ENCODE results near the gene AGPS. TPM values are rescaled to one million over a fixed set of nuclear protein-coding genes. Genes with fewer than 3 reads are reported as not detected.

AGPS gene
- total RNA-seq, 2 experiments from 2014 or later, result 2.1 to 9.6 TPM

GRCh38 chr2:177568893-177569292 lies 176.3 kb downstream of the AGPS start:
- intact Hi-C loops (cut with micrococcal nuclease; ENCODE audit: unreplicated experiment), result no loop called here
- DNase-seq (ENCODE audit: low spot score), result no peak
- H3K4me2 ChIP-seq (ENCODE audit: low read length), result no peak overlapping the region
- no peak overlapping the region for H3K4me3 ChIP-seq (ENCODE audit: low read depth, low read length, poor library complexity, severe bottlenecking)
- BruUV-seq (replicated peaks), result no TSS peak
- H3K4me1 ChIP-seq (ENCODE audit: insufficient read depth, low read length, poor library complexity, severe bottlenecking), result no peaks in the 10 kb centered on the region
- H3K79me2 ChIP-seq (ENCODE audit: insufficient read depth, low read depth, low read length), result no peaks in the 10 kb centered on the region
- H3K9me2 ChIP-seq (ENCODE audit: insufficient read depth, low read length), result no peaks in the 10 kb centered on the region
- H3K9me3 ChIP-seq (ENCODE audit: low read length), result no peaks in the 10 kb centered on the region
- no peaks in the 10 kb centered on the region for H4K20me1 ChIP-seq (ENCODE audit: insufficient read depth, low read length)
- CTCF ChIA-PET (ENCODE audit: unreplicated experiment), result interaction anchor here (0.6 kb wide), 1 partner anchor 180 kb away, joined by 3 read pairs; no protein-coding TSS in a partner anchor
- H3K27ac ChIP-seq (ENCODE audit: low read depth, low read length, poor library complexity, severe bottlenecking), result no peak overlapping the region
- POLR2A ChIA-PET, result interaction anchor here (1.6 kb wide), 1 partner anchor 12 kb away, joined by 3 read pairs; no protein-coding TSS in a partner anchor
- H2AFZ ChIP-seq (ENCODE audit: low read length), result no peak overlapping the region
- TF ChIP-seq CTCF (conservative IDR thresholded peaks at IDR 0.05; ENCODE audit: low read length) (no peak), EZH2phosphoT487 (IDR thresholded peaks at IDR 0.05; ENCODE audit: borderline replicate concordance, low read depth, low read length) (no peak)
- no peaks in the 10 kb centered on the region for H3K36me3 ChIP-seq (ENCODE audit: insufficient read depth, low read length)

GRCh38 chr2:177572236-177572671 lies 179.7 kb downstream of the AGPS start:
- Histone ChIP-seq H3K4me3 (ENCODE audit: low read depth, low read length, poor library complexity, severe bottlenecking) (no peak overlapping the region), H3K4me1 (ENCODE audit: insufficient read depth, low read length, poor library complexity, severe bottlenecking) (no peaks in the 10 kb centered on the region), H2AFZ (ENCODE audit: low read length) (no peak overlapping the region), H3K9me2 (ENCODE audit: insufficient read depth, low read length) (no peaks in the 10 kb centered on the region), H3K79me2 (ENCODE audit: insufficient read depth, low read depth, low read length) (no peaks in the 10 kb centered on the region), H4K20me1 (ENCODE audit: insufficient read depth, low read length) (no peaks in the 10 kb centered on the region), H3K4me2 (ENCODE audit: low read length) (no peak overlapping the region), H3K27ac (ENCODE audit: low read depth, low read length, poor library complexity, severe bottlenecking) (no peak overlapping the region), H3K9me3 (ENCODE audit: low read length) (no peaks in the 10 kb centered on the region), H3K36me3 (ENCODE audit: insufficient read depth, low read length) (no peaks in the 10 kb centered on the region)
- no peak for TF ChIP-seq CTCF (conservative IDR thresholded peaks at IDR 0.05; ENCODE audit: low read length)
- POLR2A ChIA-PET, result no interaction called here
- intact Hi-C loops (cut with micrococcal nuclease; ENCODE audit: unreplicated experiment), result no loop called here
- BruUV-seq (replicated peaks), result no TSS peak
- DNase-seq (ENCODE audit: low spot score), result no peak
- CTCF ChIA-PET (ENCODE audit: unreplicated experiment), result no interaction called here

GRCh38 chr2:177573120-177573519 lies 180.5 kb downstream of the AGPS start:
- ChIA-PET CTCF (ENCODE audit: unreplicated experiment) (no interaction called here), POLR2A (no interaction called here)
- intact Hi-C loops (cut with micrococcal nuclease; ENCODE audit: unreplicated experiment), result no loop called here
- no TSS peak for BruUV-seq (replicated peaks)
- Histone ChIP-seq H3K36me3 (ENCODE audit: insufficient read depth, low read length) (no peaks in the 10 kb centered on the region), H3K9me3 (ENCODE audit: low read length) (no peaks in the 10 kb centered on the region), H4K20me1 (ENCODE audit: insufficient read depth, low read length) (no peaks in the 10 kb centered on the region), H3K9me2 (ENCODE audit: insufficient read depth, low read length) (no peaks in the 10 kb centered on the region), H3K4me3 (ENCODE audit: low read depth, low read length, poor library complexity, severe bottlenecking) (no peak overlapping the region), H3K27ac (ENCODE audit: low read depth, low read length, poor library complexity, severe bottlenecking) (no peak overlapping the region), H3K4me2 (ENCODE audit: low read length) (no peak overlapping the region), H3K79me2 (ENCODE audit: insufficient read depth, low read depth, low read length) (no peaks in the 10 kb centered on the region), H2AFZ (ENCODE audit: low read length) (no peak overlapping the region), H3K4me1 (ENCODE audit: insufficient read depth, low read length, poor library complexity, severe bottlenecking) (no peaks in the 10 kb centered on the region)
- no peak for DNase-seq (ENCODE audit: low spot score)
- TF ChIP-seq EZH2phosphoT487 (IDR thresholded peaks at IDR 0.05; ENCODE audit: borderline replicate concordance, low read depth, low read length), result no peak
- TF ChIP-seq CTCF (conservative IDR thresholded peaks at IDR 0.05; ENCODE audit: low read length), result no peak
